Ishikawa (cell line): ENCODE data around the gene BIN1.

ENCODE experiments used
- CEBPB ChIP-seq: IDR thresholded peaks from 2 replicates; pipeline ENCODE4 v1.6.1; 2012
- CREB1 ChIP-seq: IDR thresholded peaks from 2 replicates; pipeline ENCODE4 v1.6.1; 2012; ENCODE audit warnings: low read depth
- EGR1 ChIP-seq: IDR thresholded peaks from 2 replicates; pipeline ENCODE4 v1.6.1; 2012
- EP300 ChIP-seq: IDR thresholded peaks from 2 replicates; pipeline ENCODE4 v1.6.1; 2012; ENCODE audit warnings: borderline replicate concordance
- FOXM1 ChIP-seq: IDR thresholded peaks from 2 replicates; pipeline ENCODE4 v1.6.1; 2012; ENCODE audit warnings: low read depth, borderline replicate concordance
- NFIC ChIP-seq: IDR thresholded peaks from 2 replicates; pipeline ENCODE4 v1.6.1; 2012
- RAD21 ChIP-seq: IDR thresholded peaks from 2 replicates; pipeline ENCODE4 v1.6.1; 2012; ENCODE audit warnings: low read depth
- TAF1 ChIP-seq: IDR thresholded peaks from 2 replicates; pipeline ENCODE4 v1.6.1; 2012; ENCODE audit warnings: low read depth, mild to moderate bottlenecking
- TCF12 ChIP-seq: IDR thresholded peaks from 2 replicates; pipeline ENCODE4 v1.6.1; 2012; ENCODE audit warnings: low read depth
- TEAD4 ChIP-seq: IDR thresholded peaks from 2 replicates; pipeline ENCODE4 v1.6.1; 2012
- YY1 ChIP-seq: IDR thresholded peaks from 2 replicates; pipeline ENCODE4 v1.6.1; 2012; ENCODE audit warnings: low read depth
- ZBTB7A ChIP-seq: IDR thresholded peaks from 2 replicates; pipeline ENCODE4 v1.6.1; 2012; ENCODE audit warnings: low read depth
- TF ChIP-seq, protein P1 (sequence below): IDR thresholded peaks from 2 replicates; pipeline ENCODE4 v1.6.1; 2012
- TF ChIP-seq, protein P2 (sequence below): IDR thresholded peaks from 2 replicates; pipeline ENCODE4 v1.6.1; 2012
- TF ChIP-seq, protein P3 (sequence below): IDR thresholded peaks from 2 replicates; pipeline ENCODE4 v1.6.1; 2012; ENCODE audit warnings: low read depth, mild to moderate bottlenecking

Gene BIN1

DNA sequence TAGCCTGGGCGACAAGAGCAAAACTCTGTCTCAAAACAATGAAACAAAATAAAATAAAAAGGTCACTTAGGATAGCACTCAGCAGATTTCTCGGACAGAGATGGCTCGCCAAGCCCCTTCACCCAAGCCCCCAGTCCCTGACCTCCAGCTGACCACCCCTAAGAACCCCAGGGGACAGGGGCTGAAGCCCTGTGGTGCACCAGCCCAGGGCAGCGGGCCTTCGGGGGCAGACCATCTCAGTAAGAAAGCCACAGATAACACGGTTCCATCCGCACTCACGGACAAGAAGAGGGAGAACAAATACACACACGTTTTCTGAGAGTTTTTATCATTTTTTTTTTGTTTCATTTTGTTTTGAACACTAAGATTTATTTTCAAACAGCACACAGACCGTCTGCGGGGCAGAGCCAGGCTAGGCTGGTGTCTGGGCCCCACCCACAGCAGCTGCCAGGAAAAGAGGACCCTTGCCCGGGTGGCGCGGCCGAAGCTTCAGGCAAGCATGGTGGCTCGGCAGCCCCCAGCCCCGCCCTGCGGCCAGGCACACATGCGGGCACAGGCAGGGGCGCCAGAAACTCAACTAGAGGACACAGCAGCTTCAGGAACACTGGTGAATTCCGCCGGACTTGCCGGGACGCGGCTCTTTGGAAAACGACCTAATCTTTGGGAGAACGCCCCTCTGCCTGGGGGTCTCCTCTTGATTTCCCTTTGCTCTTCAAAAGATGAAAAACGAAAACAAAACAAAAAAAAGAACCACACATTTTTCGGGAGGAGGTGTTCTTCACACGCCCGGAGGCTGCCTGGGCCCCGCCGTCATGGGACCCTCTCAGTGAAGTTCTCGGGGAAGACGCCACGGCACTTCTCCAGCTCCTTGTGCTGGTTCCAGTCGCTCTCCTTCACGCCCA, 59.0 kb downstream of the BIN1 start:
- TF ChIP-seq CREB1 (no peak), NFIC (no peak), TCF12 (no peak), EGR1 (no peak), TAF1 (no peak), YY1 (no peak), FOXM1 (no peak), CEBPB (no peak), EP300 (no peak)
- TF ChIP-seq, protein P1, sequence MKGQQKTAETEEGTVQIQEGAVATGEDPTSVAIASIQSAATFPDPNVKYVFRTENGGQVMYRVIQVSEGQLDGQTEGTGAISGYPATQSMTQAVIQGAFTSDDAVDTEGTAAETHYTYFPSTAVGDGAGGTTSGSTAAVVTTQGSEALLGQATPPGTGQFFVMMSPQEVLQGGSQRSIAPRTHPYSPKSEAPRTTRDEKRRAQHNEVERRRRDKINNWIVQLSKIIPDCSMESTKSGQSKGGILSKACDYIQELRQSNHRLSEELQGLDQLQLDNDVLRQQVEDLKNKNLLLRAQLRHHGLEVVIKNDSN, result no peak

DNA sequence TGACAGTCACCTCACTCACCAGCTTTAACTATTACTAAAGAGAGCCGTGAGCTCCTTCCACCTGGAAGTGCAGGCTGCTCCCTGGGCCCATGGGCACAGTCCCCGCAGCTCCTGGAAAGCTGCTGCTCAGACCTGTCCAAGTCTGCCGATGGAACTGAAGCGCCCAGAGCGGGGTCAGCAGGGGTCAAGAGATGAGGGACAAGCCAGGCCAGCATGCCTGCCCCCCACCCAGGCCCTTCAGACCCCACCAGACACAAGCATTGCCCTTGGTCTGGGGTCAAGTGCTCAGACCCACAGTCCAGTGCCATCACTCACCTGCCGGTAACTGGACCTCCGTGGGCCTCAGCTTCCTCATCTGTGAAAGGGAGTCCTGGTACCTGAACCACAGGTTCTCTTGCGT, 59.9 kb downstream of the BIN1 start:
- TF ChIP-seq ZBTB7A (no peak), YY1 (no peak), EP300 (no peak), TAF1 (no peak), CEBPB (no peak), CREB1 (no peak), NFIC (no peak), EGR1 (no peak), TCF12 (no peak), FOXM1 (no peak), RAD21 (no peak), TEAD4 (no peak)
- TF ChIP-seq, protein P2, sequence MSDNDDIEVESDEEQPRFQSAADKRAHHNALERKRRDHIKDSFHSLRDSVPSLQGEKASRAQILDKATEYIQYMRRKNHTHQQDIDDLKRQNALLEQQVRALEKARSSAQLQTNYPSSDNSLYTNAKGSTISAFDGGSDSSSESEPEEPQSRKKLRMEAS, result no peak
- TF ChIP-seq, protein P1, result no peak
- TF ChIP-seq, protein P3, sequence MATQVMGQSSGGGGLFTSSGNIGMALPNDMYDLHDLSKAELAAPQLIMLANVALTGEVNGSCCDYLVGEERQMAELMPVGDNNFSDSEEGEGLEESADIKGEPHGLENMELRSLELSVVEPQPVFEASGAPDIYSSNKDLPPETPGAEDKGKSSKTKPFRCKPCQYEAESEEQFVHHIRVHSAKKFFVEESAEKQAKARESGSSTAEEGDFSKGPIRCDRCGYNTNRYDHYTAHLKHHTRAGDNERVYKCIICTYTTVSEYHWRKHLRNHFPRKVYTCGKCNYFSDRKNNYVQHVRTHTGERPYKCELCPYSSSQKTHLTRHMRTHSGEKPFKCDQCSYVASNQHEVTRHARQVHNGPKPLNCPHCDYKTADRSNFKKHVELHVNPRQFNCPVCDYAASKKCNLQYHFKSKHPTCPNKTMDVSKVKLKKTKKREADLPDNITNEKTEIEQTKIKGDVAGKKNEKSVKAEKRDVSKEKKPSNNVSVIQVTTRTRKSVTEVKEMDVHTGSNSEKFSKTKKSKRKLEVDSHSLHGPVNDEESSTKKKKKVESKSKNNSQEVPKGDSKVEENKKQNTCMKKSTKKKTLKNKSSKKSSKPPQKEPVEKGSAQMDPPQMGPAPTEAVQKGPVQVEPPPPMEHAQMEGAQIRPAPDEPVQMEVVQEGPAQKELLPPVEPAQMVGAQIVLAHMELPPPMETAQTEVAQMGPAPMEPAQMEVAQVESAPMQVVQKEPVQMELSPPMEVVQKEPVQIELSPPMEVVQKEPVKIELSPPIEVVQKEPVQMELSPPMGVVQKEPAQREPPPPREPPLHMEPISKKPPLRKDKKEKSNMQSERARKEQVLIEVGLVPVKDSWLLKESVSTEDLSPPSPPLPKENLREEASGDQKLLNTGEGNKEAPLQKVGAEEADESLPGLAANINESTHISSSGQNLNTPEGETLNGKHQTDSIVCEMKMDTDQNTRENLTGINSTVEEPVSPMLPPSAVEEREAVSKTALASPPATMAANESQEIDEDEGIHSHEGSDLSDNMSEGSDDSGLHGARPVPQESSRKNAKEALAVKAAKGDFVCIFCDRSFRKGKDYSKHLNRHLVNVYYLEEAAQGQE, result no peak

DNA sequence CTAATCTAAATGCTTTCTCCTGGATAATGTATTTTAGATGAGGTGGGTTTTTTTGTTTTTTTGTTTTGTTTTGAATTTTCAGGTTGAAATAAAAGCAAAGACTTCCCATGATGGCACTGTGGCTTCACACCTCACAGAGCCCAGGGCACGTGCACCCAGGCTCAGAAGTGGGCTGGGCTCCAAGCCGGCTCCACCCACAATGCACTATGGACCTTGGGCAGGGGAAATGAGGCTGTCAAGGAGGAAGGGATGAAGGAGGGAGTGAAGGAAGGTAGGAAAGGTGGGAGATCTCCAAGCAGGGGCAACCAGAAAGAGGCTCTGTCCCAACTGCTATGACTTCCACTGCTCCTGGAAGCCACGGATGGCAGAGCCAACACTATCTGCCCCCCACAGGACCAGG, 60.4 kb downstream of the BIN1 start:
- TF ChIP-seq FOXM1, result no peak
- TF ChIP-seq, protein P2, result peak; percentile 81

DNA sequence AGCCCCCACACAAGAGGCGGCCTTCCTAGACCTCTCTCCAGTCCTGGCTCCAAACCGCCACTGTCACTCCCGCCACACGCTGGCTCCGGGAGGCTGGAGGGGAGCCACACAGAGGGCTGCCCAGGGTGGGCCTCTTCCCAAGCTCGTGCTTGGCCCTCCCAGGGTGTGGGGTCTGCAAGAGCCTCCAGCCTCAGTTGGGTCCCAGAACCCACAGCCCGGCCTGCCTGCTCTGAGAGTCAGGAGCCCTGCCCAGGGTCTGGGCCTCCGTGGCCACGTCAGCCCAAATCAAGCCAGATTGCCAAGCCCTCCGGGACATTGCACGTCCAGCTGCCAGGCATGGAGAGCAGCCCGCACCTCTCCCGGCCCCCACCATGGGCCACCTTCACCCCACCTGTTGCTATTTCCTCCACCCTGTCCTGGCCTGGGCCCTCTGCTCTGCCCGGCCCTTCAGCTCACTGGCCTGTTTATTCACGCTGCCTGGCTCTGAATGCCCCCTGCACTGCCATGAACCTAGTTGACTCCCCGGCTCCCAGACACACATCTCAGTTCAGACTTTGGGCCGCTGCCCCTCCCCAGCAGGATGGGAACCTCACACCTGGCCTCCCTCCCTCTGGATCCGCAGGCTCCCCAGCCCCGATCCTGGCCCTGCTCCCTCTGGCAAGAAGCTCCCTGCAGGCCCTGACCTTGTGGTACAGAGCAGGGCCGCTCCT, 61.0 kb downstream of the BIN1 start:
- TF ChIP-seq CREB1 (no peak), FOXM1 (no peak), CEBPB (no peak), RAD21 (no peak), NFIC (no peak)
- TF ChIP-seq, protein P1, result no peak
- TF ChIP-seq, protein P3, result no peak
- TF ChIP-seq, protein P2, result no peak

DNA sequence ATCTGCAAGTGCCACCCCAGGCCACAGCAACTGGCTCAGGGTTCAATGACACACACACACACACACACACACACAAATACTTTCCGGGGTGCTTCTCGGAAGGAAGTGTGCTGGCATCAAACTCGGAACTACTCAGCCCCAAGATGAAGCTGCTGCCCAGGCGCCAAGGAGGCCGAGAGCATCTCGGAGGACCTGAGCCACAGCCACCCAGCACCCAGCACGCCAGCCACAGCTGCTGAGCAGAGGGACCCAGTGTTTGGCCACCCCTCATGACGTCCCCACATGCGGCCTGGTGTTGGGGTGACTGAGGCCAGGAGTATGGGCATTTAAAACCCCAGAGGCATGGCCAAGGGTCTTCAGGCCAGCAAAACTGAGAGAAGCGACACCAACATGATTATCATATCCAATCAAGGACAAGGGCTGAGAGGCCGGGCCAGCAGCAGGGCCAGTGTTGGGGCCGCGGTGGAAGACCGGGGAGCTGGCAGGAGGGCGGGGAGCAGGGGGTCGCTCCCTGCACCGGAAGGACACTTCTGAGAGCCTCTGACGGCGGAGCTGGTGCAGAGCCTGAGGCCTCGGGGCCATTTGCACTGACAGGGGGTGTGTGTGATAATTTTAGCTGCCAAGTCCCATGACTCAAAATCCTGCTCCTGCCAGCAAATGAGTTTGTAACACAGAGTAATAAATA, 61.8 kb downstream of the BIN1 start:
- TF ChIP-seq, protein P1, result no peak
- TF ChIP-seq EP300 (no peak), CREB1 (no peak), TEAD4 (no peak), YY1 (no peak), NFIC (no peak), CEBPB (no peak), EGR1 (no peak), TAF1 (no peak), ZBTB7A (no peak), TCF12 (no peak), RAD21 (no peak), FOXM1 (no peak)
- TF ChIP-seq, protein P3, result no peak
- TF ChIP-seq, protein P2, result no peak
